GM18861 (cell line): ENCODE measurements around the gene THADA.

Experiments used
- ATAC-seq: cut with Tn5 transposase; IDR thresholded peaks from one replicate; pipeline ENCODE4 v1.9.1; 2021; ENCODE audit not compliant: unreplicated experiment

Gene THADA

DNA sequence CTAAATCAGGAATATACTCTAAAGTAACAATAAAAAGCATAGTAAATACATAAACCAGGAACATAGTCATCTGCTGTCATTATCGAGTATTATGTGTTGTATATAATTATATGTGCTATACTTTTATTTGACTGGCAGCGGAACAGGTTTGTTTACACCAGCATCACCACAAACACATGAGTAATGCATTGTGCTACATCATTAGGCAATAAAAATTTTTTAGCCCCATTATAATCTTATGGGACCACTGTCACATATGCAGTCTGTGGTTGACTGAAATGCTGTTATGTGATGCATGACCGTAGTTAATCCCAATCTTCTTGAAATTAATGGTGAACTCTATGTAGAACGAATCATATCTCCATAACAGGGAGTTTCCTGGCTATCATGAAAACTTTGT, 232.7 kb downstream of the THADA start:
- no peak for ATAC-seq

- no peak for ATAC-seq
Observed at GRCh38 chr2:43361286-43361685, 234.6 kb downstream of the THADA start.

GRCh38 chr2:43360137-43360536, 235.7 kb downstream of the THADA start:
- ATAC-seq, result no peak

DNA sequence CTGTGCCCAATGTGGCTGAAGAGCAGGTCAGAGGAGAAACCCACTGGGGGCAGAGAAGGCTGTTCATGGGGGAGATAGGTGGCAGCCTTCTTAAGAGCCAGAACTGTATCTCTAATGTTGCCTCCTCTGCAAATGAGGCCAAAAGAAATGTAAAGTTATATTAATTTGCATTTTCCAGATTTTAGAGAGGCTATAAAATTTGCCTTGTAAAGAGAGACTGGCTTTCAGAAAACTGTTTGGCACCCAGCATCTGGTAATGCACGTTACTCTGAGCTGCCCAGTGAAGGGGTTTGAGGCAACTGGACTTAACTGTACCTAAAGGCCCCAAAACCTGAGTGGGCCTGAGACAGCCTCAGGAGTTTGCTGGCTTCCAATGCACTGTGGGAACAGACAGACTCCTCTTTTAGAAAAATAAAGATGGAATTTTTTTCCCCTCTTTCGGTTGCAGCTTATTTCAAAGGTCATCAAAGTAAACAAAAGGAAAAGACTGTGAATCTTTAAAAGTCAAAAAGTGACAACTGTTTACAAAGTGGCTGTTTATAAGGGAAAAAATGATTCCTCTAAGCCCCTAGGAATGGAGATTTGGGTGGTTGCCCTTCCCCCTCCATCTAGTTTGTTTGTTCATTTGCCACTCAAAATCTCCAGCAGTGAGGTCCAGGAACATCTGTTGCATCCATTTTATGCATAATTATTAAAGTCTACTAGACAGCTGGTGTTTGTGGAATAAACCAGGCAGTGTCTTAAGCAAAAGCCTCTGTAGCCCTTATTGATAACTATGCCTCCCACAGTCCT, 237.2 kb downstream of the THADA start:
- no peak for ATAC-seq

- no peak for ATAC-seq
Observed at GRCh38 chr2:43356774-43357173, 239.1 kb downstream of the THADA start.

GRCh38 chr2:43355399-43355798, 240.4 kb downstream of the THADA start:
- no peak for ATAC-seq

- ATAC-seq, result no peak
Observed at GRCh38 chr2:43349904-43350303, 245.9 kb downstream of the THADA start.

DNA sequence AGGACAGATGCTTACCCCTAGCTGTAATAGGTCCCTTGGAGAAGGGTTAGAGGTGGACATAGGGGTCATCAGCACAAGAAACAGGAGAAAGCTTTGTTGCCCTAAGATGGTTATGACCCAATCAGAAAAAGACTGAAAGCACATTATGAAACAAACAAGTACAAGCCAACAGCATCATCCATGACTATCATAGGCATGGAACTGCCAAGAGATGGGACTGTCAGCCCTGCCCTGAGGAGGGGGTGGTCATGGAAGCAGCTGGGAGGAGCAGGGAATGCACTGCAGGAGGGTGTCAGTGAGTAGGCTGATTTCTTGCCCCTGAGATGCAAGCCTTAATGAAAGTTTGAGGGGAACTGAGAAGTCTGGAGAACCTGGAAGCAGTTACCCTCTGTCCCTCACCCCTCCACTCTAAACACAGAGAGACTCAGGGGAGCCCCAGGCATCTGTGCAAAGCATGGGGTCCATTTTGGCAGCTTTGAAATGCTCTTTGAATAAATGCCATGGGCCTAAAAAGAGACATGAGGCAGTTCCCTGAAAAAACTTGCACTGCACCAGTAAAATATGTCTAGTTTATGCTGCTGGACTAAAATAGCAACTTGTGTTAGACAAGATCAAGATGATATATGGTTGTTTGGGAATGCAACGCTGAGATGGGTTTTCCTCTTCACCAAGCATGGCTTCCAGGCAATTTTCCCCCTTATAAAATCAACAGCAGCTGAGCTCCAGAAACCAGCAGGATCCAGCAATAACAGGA, 246.8 kb downstream of the THADA start:
- no peak for ATAC-seq

DNA sequence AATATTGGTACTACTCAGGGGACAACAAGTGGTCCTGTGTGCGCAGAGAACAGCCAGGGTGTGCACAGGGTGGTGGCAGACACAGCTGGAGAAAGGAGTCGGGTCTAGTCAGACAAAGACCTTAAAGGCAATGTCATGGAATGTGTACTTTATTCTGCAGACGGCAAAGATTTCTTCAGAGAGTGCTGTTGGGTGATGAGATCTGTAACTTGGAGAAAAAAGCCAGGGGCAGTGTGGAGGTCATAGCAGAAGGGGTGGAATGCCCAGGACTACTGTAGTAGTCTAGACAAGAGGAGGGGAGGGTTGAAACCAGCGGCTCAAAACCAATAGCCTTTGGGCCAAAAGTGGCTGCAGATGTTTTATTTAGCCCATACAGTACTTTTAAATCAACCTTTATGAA, 248.1 kb downstream of the THADA start:
- no peak for ATAC-seq

GRCh38 chr2:43346602-43347567, 249.0 kb downstream of the THADA start:
- no peak for ATAC-seq

DNA sequence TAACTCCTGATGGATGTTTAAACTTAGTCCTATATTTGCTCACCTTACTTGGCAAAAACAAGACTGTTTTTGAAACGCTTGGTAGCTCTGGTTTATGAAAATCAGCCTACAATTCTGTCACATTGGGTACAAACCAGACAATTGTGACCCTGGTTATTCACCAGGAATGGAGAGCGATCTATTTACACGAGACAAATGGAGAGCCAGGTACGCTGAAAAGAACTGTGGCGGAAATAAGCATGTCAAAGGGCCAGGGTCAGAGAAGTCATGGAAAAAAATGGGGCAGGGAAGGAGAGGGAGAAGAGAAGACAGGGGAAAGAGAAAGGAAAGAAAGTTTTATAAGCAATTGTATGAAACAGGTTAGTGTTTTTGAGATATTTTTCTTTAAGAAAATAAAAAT, 250.0 kb downstream of the THADA start:
- ATAC-seq, result no peak

GRCh38 chr2:43345391-43345813, 250.4 kb downstream of the THADA start:
- ATAC-seq, result no peak

DNA sequence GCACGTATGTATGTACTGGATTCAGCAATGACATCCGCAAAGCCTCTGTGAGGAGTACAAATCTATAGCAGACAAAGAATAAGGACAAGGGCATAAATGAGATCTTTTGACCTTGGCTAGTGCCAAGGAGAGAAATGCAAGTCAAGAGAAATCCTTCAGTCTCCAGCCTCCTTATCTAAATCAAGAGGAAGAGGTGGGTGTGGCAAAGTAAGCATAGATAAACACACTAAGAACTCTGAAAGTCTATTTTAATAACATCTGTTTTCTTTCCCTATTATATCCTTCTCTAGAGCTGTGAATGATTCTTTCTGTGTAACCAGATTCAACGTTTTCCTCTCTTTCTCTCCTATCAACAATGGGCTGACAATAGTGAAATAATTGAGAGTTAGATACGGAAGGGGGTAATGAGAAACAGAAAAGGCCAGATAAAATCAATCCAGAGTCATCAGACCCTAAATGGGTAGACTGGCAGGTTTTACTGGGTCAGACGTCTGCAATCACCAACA, 250.9 kb downstream of the THADA start:
- no peak for ATAC-seq

DNA sequence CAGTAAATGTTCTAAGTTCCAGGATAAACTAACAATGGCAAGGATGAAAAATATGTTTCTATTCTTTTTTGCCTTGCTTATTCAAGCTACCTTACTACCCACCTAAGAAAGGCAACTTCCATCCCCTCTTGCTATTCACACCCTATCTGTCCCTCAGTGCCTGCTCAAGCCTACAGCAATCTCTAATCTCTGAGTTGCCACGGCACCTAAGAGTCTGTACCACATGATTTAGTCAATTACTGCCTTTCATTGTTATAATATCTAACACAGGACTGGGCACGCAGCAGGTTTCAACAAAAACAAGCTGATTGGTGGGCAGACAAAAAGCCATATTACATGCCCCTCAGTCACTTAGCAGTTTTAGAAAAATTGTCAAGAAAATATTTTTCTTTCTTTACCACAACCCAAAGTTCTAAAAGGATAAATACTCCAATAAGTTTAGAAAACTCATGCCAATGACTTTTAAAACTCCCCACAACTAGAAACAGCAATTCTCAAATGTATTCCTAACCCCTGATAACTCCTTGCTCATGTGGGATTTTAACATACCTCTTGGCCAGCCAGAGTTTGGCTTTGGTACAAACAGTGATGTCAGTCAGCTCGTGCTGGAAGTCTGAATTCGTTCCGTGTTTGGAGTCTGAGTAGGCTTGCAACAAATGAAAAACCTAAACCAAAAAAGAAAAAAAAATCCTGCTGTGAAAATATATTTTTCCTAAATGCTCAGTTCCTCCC, 252.1 kb downstream of the THADA start:
- ATAC-seq, result no peak

GRCh38 chr2:43341959-43342757, 253.7 kb downstream of the THADA start:
- ATAC-seq, result no peak

DNA sequence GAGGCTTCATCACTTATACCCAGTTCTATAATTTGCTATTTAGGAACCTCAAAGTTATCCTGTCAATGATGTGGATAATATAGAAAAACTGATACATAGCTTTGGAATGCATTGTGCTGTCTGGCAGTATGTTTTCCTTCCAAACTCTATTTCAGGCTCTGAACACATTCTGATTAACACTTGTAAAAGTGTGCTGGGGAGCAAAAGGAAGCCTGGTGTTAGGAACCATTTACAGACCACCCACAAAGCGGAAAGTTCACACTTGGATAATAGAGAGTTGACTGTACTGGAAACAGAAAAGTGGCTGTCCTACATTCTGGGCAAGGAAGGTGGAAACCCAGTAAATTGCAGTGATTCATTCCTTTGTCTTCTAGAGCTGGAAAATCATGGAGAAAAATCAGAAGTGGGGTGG, 254.9 kb downstream of the THADA start:
- no peak for ATAC-seq

GRCh38 chr2:43340066-43340465, 255.8 kb downstream of the THADA start:
- ATAC-seq, result no peak

DNA sequence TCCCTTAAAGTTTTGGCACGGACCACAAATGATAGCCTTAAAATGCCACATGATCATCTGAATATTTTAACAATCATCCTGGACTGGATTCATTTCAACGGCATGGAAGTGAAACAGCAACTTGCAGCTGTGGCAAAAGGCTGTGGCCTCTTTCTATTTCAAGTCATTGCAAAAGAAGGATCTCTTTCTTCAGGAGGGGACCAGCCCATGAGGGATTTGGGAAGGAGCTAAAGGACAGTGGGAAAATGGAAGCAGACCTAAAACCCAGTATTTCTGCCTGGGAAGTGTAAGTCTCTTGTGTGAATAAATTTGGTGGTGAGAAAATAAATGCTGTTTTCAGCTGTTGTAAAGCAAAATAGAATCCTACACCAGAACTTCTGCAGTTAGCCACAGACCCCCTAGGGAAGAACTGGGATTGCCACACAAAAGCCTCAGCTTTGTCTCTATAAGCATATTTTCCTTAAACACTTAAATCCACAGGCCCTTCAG, 262.1 kb downstream of the THADA start:
- no peak for ATAC-seq

- no peak for ATAC-seq
Observed at GRCh38 chr2:43333101-43333655, 262.7 kb downstream of the THADA start.
